GM18870 (cell line): ENCODE data around the gene GREB1.

Experiments
- ATAC-seq: cut with Tn5 transposase; IDR thresholded peaks from one replicate; pipeline ENCODE4 v1.9.1; 2021; ENCODE audit warnings: moderate library complexity; ENCODE audit not compliant: unreplicated experiment

Gene GREB1

DNA sequence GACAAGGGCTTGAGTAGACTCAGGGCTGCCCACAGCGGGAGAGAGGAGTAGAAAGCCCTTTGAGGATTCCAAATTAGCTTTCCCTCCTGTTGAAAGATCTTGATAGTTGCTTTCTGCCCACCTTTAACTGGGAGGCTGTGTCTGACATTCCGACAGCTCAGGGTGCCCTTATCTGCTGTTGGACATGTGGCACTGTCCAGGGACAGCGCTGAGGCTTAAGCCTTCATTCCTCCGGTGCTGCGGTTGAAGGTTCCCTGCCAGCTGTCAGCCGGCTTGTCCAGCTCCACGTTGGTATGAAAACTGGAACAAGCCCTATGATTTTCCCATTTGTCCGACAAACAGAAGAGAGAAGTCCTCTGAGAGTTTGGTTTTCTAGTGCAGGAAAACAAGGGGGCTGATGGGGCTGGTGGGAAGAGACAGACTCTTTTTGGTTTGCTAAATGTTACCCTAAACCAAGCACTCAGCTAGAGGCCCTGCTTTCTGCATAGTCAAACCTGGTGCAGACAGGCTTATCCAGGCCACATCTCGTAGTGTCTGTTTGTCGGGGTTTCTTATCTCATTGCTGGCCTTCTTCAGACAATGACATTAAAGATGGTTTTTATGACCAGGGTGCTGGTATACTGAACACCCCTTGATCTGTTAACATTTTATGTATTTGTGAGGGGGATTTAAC is 24.5 kb downstream of the GREB1 start:
- ATAC-seq = no peak

DNA sequence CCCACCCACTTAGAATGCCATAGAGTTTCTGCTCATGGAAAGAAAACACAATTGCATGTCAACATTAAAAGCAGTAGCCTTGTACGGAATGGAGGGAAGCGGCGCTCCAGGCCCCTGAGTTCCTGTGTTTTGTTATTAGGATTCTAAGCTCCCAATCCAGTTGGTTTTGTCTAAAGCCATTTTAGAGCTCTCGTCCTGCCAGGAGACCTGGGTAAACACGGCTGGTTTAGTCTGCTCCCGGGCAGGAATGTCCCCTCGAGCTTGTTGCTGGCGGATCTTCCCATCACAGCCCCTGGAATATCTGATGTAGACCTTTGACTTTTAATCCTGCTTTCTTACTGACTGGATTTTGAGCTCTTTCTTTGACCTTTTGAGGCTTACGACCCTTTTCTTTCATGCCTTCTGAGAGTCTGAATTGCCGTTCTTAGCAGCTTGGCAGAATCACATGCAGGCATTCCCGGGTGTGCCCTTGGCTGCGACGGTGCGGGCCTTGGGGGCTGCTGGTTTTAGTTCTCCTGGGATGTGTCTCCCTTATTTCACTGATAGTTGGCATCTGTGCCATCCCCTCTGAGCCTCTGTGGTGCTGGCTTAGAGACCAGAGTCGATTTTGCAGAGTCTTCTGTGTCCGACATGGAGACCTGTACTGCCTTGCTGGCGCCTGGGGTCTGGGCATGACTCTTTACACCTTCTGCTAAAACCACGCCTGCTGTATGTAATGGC is 25.4 kb downstream of the GREB1 start:
- no peak for ATAC-seq

DNA sequence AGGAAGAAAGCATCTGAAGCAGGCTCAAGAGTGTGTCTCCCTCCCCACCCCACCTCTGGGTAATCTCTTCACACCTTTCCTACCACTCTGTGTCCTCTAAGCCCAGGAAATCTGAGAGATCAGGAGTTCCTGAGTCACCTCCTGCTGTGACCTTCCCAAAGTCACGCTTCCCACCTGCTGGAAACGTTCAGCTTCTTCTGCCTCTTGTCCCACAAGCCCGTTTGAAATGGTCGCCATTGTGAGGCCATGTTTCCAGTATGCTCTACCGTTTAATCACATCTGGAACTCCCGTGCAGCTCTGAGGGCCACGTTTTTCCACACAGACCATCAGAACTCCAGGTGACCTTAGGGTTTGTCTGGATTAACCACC is 25.9 kb downstream of the GREB1 start:
- ATAC-seq = no peak

DNA sequence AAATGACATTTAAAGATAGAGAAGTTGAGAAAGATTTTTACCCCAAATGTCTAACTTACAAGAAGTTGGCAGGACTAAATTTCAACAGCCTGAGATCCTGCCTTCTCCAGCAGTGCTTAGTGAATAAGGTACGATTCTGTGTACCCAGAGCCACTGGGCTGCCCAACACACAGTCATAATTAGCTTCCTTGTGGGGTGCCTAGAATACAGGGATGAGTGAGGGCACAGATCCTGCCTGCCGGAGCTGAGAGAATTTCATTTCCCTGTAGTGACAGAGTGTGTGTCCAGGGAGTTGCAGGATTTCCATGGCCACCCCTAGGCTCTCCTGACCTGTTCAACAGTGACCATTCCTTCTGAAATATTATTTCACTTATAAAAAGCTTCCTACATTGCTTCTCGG is 27.0 kb downstream of the GREB1 start:
- no peak for ATAC-seq

DNA sequence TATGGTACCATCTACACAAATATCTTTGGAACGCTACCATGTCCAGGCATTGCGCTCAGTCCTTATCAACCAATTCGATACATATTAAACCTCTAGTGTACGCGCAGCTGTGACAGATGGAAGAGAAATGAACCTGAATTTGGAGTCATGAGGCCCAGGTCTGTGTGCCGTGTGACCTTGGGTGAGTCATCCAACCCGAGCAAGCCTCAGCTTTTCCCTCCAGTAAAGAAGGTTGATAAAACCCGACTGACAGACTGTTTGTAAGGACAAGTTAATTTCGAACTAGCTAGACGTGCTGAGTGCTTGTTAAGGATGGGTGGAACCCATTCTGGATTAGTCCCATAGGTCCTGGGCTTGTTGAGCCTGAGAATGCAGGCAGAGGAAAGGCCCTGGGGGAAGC is 28.2 kb downstream of the GREB1 start:
- no peak for ATAC-seq

DNA sequence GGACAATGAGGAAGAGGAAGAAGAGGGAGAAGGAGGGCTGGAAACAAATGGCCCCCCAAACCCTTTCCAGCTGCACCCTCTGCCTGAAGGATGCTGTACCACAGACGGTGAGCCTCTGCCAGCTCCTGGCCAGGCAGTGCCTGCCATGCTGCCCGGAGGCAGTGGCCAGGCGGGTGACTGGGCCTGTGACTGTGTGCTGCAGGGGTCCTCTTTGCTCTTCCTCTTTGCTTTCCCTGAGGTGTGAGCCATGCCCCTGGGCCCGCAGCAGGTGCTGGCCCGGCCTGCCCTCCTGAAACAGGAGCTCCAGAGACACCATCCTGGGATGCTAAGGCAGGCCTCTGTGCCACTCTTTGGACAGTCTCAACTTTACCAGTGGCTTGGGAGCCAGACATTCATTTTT is 28.6 kb downstream of the GREB1 start:
- no peak for ATAC-seq

DNA sequence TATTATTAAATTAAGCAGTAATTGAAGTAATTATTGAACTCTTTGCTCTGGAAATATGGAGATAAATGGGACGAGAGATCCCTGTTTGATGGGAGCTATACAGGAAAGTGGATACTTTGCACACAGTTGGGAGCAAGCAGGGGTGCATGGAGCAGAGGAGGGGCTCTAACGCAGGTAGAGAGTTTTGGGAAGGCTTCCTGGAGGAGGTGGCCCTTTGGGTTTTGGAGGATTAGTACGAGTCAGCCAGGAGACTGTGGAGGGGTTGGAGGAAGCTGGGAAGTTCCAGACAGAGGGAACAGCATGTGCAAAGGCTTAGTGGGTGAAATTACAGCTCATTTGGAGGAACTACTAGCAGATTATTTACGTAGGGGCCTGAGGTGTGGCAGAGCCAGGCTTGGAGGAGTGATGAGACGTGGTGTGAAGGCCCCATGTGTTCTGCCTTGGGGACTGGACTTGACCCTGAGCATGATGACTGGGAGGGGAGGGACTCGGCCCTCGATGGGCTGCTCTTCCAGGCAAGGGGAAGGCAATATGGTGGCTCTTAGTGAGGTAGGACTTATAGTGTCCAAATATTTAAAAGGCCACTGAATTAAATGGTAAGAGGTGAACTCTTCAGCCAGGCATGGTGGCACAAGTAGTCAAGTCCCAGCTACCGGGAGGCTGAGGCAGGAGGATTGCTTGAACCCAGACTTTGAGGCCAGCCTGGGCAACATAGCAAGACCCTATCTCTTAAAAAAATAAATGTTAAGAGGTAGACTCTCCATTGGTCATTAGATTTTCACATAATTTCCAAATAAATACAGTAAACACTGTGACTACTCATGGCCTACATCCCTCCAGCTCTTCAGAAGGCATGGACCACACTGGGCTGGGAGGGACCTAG is 30.2 kb downstream of the GREB1 start:
- ATAC-seq = no peak

DNA sequence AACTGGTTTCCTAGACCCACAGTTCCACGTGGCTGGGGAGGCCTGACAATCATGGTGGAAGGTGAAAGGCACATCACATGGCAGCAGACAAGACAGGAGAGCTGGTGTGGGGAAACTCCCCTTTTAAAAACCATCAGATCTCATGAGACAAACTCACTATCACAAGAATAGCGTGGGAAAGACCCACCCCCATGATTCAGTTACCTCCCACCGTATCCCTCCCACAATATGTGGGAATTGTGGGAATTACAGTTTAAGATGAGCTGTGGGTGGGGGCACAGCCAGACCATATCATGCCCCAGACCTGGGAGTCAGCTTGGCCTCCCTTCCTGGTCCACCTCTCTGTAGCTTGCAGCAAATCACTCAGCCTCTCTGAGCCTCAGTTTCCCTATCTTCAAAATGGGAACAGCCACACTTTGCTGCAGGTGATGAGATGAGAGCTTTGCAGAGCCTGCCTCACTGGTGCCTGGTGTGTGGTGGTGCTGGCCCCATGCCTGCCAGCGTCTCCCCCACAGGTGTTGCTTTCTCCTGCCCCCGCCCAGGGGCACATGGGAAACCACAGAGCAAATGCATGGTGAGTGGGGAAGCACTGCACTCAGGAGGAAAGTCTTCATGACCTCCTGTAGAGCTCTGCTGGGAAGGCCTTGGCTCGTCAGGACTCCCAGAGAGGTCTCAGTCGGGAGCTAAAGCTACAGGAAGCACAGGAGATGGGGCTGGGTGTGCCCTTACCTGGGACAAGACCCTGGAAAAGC is 31.1 kb downstream of the GREB1 start:
- ATAC-seq = no peak

DNA sequence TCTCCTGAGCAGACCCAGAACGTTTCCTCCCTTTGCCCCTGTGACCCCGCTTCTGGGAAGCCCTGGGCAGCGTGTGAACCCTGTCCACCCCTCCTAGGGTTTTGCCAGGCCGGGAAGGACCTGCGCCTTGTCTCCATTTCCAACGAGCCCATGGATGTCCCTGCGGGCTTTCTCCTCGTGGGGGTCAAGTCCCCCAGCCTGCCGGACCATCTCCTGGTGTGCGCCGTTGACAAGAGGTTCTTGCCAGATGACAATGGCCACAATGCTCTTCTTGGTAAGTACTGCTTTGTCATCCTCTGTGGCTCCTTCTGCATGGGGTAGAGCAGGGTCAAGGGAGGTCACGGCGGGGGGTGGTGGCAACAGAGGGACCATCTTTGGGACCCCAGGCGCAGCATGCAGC is 32.5 kb downstream of the GREB1 start:
- no peak for ATAC-seq

DNA sequence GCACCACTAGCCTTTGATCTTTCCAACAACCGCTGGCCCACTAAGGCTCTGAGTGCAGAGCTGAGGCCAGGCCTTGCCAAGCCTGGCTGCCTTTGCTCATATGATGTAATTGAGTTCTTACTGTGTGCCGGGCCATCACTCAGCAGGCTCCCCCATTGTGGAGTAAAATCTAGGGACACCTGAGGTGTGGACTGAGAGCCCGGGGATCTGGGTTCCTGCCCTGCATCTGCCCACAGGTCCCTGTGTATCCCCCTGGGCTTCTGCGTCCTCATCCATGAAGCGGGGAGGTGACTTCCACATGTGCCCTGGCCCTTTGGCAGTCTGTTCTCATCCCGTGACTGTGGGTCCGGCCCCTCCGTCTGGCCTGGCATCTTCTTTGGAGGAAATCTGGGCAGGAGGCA is 33.8 kb downstream of the GREB1 start:
- ATAC-seq = no peak

DNA sequence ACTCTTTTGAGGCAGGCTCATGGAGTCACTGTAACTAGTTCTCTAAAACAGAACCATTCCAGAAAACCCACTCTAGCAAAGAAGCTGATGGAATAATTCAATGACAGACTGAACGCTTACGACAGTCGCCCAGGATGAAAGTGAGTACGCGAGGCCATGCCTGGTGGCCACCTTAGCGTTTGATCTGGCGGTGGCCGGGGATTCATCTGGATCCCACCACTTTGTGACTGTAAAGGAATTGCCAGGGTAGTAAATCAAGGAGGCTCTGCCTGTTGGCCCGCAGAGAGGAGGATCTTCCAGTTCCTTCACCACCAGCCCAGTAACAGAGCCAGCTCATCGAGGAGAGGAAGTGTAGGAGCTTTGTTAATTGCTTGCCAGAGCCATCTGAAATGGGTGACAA is 34.6 kb downstream of the GREB1 start:
- ATAC-seq = no peak

DNA sequence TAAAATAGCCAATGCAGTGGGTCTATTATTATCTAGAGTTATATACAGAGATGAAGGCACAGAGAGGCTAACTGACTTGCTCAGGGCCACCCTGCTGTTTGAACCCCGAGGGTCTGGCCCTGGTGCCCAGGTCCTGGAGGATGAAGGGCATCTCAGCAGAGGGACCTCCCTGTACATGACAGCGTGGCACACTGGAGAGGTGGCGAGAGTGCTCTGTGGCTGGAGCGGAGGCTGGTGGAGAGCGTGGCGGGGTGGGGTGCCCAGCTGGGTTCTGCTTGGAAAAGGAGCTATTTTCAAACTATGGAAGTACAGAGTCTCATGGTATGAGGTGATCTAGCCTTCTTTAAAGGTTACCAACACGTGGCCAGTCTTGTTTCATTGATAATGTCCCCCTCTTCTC is 35.8 kb downstream of the GREB1 start:
- ATAC-seq = no peak

DNA sequence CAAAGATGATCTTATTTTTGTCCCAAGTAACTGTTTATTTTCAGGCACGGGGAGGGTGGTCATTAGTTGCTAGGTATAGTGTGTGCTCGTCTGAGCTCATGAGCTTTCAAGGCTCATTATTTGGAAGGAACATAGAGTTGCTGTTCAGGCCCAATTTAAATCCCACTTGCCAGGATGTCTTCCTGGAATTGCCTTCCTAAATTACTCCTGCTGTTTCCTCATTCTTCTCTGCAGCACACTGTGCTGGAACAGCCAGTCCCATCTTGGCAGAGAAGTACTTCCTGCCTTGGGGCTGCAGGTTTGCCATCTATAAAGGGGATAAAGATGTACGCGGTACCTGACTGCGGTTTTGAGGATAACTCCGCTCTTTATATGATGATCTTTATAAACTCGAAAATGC is 37.3 kb downstream of the GREB1 start:
- no peak for ATAC-seq

DNA sequence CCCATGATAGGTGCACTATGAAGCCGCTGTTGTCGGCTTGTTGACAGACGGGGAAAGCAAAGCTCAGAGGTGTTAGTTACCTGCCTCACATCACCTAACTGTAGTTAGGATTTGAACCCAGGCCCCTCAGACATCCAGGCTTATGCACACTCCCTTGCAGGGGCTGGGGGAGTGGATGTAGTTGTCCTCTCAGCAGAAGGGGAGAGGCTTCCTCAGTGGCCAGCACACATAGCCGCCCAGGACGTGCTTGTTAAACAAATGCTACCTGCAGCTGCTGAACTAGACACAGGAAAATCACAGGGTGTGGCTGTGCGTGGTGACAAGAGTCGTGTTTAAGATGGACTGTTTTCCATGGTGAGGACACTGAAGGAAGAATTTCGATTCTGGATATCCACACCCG is 39.2 kb downstream of the GREB1 start:
- ATAC-seq = no peak

DNA sequence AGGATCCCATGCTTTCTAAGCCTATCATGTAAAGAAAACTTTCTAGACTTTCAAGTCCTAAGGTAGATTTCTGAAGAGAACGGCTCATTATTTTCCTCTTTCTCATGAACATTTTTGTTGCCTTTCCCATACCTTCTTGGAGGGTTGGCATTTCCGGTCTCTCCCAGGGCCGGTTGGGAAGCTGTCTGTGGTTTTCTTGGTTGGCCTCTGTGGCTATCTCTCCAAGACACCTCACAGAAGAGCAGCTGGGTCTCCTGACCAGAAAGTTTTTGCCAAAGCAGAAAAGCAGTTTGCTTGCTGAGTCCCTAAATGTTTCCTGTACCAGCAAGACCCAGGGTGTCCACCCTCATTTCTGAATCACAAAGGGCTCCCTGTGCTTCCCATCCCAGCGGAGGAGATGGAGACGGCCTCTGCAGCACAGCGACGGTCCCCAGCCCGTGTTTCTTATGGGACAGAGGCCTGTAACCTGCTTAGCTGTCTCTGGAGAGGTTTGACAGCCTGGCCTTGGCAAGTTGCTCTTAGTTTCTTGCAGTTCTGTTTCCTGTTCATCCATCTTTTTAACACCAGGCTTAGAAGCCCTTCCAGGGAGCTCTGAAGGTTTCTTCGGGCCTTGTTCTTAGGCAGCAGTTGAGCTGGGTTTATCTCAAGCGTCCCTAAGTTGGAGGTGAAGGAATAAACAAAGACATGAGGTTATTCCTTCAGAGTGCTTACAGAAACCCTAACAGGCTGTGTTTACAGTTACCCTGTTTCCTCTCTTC is 39.8 kb downstream of the GREB1 start:
- no peak for ATAC-seq

DNA sequence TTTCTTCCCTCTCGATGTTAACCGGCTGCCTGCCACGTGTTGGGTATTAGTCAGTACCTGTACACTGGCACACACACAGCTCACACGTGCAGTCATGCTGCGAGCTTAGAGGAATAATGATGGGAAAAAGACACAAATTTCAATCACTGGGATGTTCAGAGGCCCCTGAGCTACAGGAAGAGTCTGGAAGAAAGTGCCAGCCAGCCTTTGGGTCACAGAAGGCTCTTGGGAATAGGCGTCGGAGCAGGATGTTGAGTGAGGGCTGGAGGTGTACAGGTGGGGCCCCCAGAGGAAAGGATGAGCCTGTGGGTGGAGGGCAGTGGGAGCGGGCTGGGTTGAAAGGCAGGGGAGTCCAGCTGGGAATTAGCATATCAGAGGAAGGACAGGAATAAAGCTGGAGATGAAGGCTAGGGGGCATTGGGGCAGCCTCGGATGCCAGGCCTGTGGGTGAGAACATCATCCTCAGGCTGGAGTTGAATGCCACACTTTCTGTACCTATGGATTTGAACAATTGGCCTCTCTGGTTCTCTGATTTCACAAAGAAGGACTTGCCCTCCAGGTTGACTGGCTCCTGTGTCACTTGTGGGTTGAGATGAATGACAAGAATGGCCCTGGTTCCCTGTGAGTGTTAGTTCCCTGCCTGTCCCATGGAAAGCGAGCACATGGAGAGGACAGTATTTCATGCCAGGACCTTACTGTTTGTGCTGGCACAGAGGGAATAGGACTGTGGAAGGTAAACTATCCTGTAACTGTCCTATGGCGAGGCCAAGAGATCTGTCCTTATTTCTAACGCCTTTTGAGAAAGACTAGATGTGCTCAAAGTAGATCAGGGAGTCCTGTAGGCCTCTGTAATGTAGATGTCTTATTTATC is 40.6 kb downstream of the GREB1 start:
- no peak for ATAC-seq

DNA sequence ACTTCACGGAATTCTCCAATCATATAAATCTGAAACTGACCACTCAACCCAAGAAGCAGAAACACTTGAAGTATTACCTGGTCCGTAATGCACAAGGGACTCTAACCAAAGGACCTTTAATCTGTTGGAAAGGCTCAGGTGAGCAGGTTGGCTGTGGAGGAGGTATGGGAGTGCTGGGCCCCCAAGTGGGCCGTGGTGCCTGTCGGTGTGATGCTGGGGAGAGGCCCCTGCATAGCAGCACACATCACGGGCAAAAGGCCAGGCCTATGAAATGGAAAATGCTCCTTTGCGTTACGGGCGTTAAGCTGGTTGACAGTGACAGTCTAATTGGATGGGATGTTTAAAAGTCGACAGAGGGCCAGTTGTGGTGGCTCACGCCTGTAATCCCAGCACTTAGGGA is 42.6 kb downstream of the GREB1 start:
- no peak for ATAC-seq

DNA sequence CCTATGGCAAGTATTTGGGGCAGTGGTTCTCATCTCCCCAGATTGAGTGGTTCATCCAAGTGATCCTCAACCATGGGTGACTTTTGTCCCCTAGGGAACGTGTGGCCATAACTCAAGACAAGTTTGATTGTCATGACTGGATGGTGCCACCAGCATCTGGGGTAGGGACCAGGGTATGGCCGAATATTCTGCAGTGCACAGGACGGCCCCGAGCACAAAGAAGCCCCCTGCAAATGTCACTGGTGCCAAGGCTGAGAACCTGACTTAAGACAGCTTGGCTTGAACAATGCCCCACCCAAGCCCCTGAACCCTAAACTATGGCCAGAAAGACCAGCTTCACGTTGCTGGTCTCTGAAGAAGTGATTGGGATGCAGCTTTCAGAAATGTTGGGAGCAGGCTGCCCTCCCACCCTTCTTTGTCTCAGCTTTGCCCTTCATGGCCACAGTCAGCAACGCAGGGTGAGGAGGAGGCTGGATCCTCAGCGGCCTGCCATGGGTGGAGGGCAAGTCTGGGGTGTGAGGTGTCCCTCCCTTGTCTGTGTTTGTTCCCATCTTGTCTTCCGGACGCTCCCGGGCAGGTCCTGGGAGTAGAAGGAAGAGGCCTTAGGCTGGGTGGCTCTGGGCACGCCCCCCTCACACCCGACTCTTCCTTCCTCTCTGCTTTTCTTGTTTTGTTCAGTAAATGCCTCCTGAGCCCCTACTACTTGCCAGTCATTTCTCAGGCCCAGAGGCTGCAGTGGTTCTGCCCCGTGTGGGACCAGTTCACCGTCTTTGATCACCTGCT is 43.4 kb downstream of the GREB1 start:
- ATAC-seq = no peak
